HCT116 (cell line): Measurements from ENCODE around the gene SLC2A14. TPM values are rescaled to one million over a fixed set of nuclear protein-coding genes. Genes with fewer than 3 reads are reported as not detected.
"Not testable (repeated sequence)": the region's sequence is repeated elsewhere in the genome, so short reads cannot be mapped to it uniquely, and the experiment has no call there.

Experiments
- ATAC-seq: fragments of 200-7000 bp; cut with Tn5 transposase; 2 replicates; pipeline ENCODE4 v1.9.1; 2020; ENCODE audit warnings: mild to moderate bottlenecking, moderate library complexity
- BruUV-seq: library from RNA; stranded (reverse); fragments of 400-500 nt; replicated peaks from 2 replicates; lab custom pipeline; 2021; lab: Mats Ljungman, UMichigan
- CTCF ChIA-PET: fragments of 300-600 bp; sonication (Branson Sonifier 250); formaldehyde crosslinking; loops from one replicate; lab custom pipeline; 2021; ENCODE audit warnings: antibody characterized with exemption; lab: Charles Lee
- POLR2A ChIA-PET: fragments of 300-600, 350-600 bp; sonication (Branson Sonifier 250); formaldehyde crosslinking; loops from one replicate; lab custom pipeline; 2021; ENCODE audit warnings: antibody characterized with exemption; lab: Charles Lee
- RAD21 ChIA-PET, 2 experiments: fragments of 300-600 bp; sonication (Branson Sonifier 250); formaldehyde crosslinking; loops; one replicate each; lab custom pipeline; 2023; ENCODE audit warnings: low total read pairs in 2 of 2; ENCODE audit not compliant: uncharacterized antibody in 2 of 2, unreplicated experiment in 2 of 2, low non-redundant PET in 1 of 2; lab: Charles Lee
- DNase-seq: peaks from one replicate; pipeline ENCODE4 v3.0.0-alpha.2; 2010; ENCODE audit warnings: low read depth, low spot score
- H2AFZ ChIP-seq: fragments of 200-600 bp; shearing (Covaris generic), sonication (generic); 2 replicates; pipeline ENCODE4 v1.6.1; 2017; ENCODE audit warnings: low read depth, mixed run types, mixed read lengths, antibody characterized with exemption, low read length; ENCODE audit not compliant: poor library complexity, severe bottlenecking
- H3K27ac ChIP-seq: 2 replicates; pipeline ENCODE4 v1.5.1; 2012; ENCODE audit warnings: low read depth, low read length
- H3K27me3 ChIP-seq: fragments of 200-600 bp; sonication (generic); 2 replicates; pipeline ENCODE4 v1.6.1; 2016; ENCODE audit warnings: mixed run types, low read length, mixed read lengths; ENCODE audit not compliant: insufficient read depth
- H3K36me3 ChIP-seq, 2 experiments: fragments of 200-500 bp in 1 of 2; fragments of 200-600 bp in 1 of 2; sonication (Bioruptor generic) in 1 of 2; sonication (generic) in 1 of 2; 2 replicates each; pipeline versions ENCODE4 v1.5.1 to v1.6.1; 2014 to 2016; ENCODE audit warnings: low read length in 2 of 2, inconsistent platforms in 1 of 2, mixed read lengths in 1 of 2, mixed run types in 1 of 2; ENCODE audit not compliant: insufficient read depth in 2 of 2, control insufficient read depth in 1 of 2
- H3K4me1 ChIP-seq, 2 experiments: fragments of 200-600 bp in 1 of 2; sonication (generic) in 1 of 2; 2 replicates each; pipeline versions ENCODE4 v1.5.1 to v1.6.1; 2012 to 2017; ENCODE audit warnings: low read length in 2 of 2, inconsistent platforms in 1 of 2, mild to moderate bottlenecking in 1 of 2, mixed read lengths in 1 of 2, mixed run types in 1 of 2, moderate library complexity in 1 of 2; ENCODE audit not compliant: insufficient read depth in 2 of 2, control insufficient read depth in 1 of 2
- H3K4me2 ChIP-seq: fragments of 200-600 bp; sonication (generic); 2 replicates; pipeline ENCODE4 v1.6.1; 2017; ENCODE audit warnings: mixed run types, low read length, mixed read lengths
- H3K4me3 ChIP-seq, 2 experiments: fragments of 200-600 bp in 1 of 2; sonication (generic) in 1 of 2; replicated peaks in 1 of 2; 2 replicates each; pipeline ENCODE4 v1.5.1; 2011 to 2016; ENCODE audit warnings: low read length in 2 of 2, control low read depth in 1 of 2, low read depth in 1 of 2, mild to moderate bottlenecking in 1 of 2, mixed read lengths in 1 of 2, mixed run types in 1 of 2
- H3K79me2 ChIP-seq: fragments of 200-600 bp; sonication (generic); 2 replicates; pipeline ENCODE4 v1.6.1; 2017; ENCODE audit warnings: mild to moderate bottlenecking, mixed run types, low read length, moderate library complexity, mixed read lengths; ENCODE audit not compliant: insufficient read depth
- H3K9ac ChIP-seq: fragments of 200-600 bp; sonication (generic); 2 replicates; pipeline ENCODE4 v1.6.1; 2016; ENCODE audit warnings: low read length, mixed read lengths
- H3K9me2 ChIP-seq: fragments of 200-600 bp; sonication (generic), shearing (Covaris generic); 2 replicates; pipeline ENCODE4 v1.6.1; 2017; ENCODE audit warnings: mixed run types, mild to moderate bottlenecking, moderate library complexity; ENCODE audit not compliant: insufficient read depth
- H3K9me3 ChIP-seq, 2 experiments: fragments of 200-500 bp in 1 of 2; fragments of 200-600 bp in 1 of 2; sonication (Bioruptor generic) in 1 of 2; sonication (generic) in 1 of 2; 2 replicates each; pipeline ENCODE4 v1.6.1; 2014 to 2017; ENCODE audit warnings: low read length in 2 of 2, mixed read lengths in 2 of 2, inconsistent platforms in 1 of 2, low read depth in 1 of 2, mild to moderate bottlenecking in 1 of 2, mixed run types in 1 of 2, moderate library complexity in 1 of 2; ENCODE audit not compliant: control insufficient read depth in 1 of 2, insufficient read depth in 1 of 2
- H4K20me1 ChIP-seq: fragments of 200-600 bp; sonication (generic), shearing (Covaris generic); 2 replicates; pipeline ENCODE4 v1.6.1; 2017; ENCODE audit warnings: mixed run types, mild to moderate bottlenecking, moderate library complexity; ENCODE audit not compliant: insufficient read depth
- CBX3 ChIP-seq: IDR thresholded peaks from 2 replicates; pipeline ENCODE4 v1.6.1; 2012; ENCODE audit warnings: low read depth
- CEBPB ChIP-seq: IDR thresholded peaks from 2 replicates; pipeline ENCODE4 v1.6.1; 2012; ENCODE audit warnings: low read depth
- EGR1 ChIP-seq: IDR thresholded peaks from 2 replicates; pipeline ENCODE4 v1.6.1; 2012; ENCODE audit warnings: low read depth
- FOSL1 ChIP-seq: IDR thresholded peaks from 2 replicates; pipeline ENCODE4 v1.6.1; 2012; ENCODE audit warnings: low read depth
- JUND ChIP-seq: IDR thresholded peaks from 2 replicates; pipeline ENCODE4 v1.6.1; 2012
- POLR2A ChIP-seq: IDR thresholded peaks from 2 replicates; pipeline ENCODE4 v1.7.0; 2011; ENCODE audit warnings: borderline replicate concordance; ENCODE audit not compliant: insufficient read depth, insufficient read length; ENCODE audit errors: extremely low read depth
- POLR2AphosphoS5 ChIP-seq: IDR thresholded peaks from 2 replicates; pipeline ENCODE4 v1.6.1; 2011; ENCODE audit warnings: mild to moderate bottlenecking, low read depth, low read length, moderate library complexity
- RAD21 ChIP-seq: IDR thresholded peaks from 2 replicates; pipeline ENCODE4 v1.6.1; 2012; ENCODE audit warnings: low read depth, mild to moderate bottlenecking
- YY1 ChIP-seq: IDR thresholded peaks from 2 replicates; pipeline ENCODE4 v1.6.1; 2011; ENCODE audit warnings: low read length, low read depth, moderate library complexity, mild to moderate bottlenecking; ENCODE audit not compliant: insufficient replicate concordance; ENCODE audit errors: extremely low read depth
- ZFX ChIP-seq: fragments of 450-650 bp; IDR thresholded peaks from 2 replicates; pipeline ENCODE4 v1.6.1; 2017
- ZNF274 ChIP-seq: fragments of 200-500 bp; sonication (Bioruptor generic); IDR thresholded peaks from 2 replicates; pipeline ENCODE4 v1.6.1; 2014; ENCODE audit warnings: mild to moderate bottlenecking, low read depth, low read length, inconsistent platforms
- intact Hi-C: fragments of 100-400 bp; cut with micrococcal nuclease; formaldehyde crosslinking; loops from 2 replicates; pipeline ENCODE4 v1.10.0; 2022
- total RNA-seq: library from RNA; stranded (reverse); gene quantifications from one replicate; pipeline ENCODE4 v1.2.1, GENCODE V29; 2021; ENCODE audit not compliant: unreplicated experiment
- TF ChIP-seq, protein P1 (sequence below): IDR thresholded peaks from 2 replicates; pipeline ENCODE4 v1.6.1; 2011; ENCODE audit warnings: mild to moderate bottlenecking, low read length, moderate library complexity; ENCODE audit not compliant: insufficient replicate concordance; ENCODE audit errors: extremely low read depth
- TF ChIP-seq, protein P2 (sequence below): IDR thresholded peaks from 2 replicates; pipeline ENCODE4 v1.6.1; 2012
- TF ChIP-seq, protein P3 (sequence below): IDR thresholded peaks from 2 replicates; pipeline ENCODE4 v1.6.1; 2012
- TF ChIP-seq, protein P4 (sequence below), 3 experiments: fragments of 200-600 bp in 1 of 3; sonication (generic) in 1 of 3; IDR thresholded peaks in 2 of 3; conservative IDR thresholded peaks in 1 of 3; 2 replicates each; pipeline ENCODE4 v1.5.1; 2012 to 2017; ENCODE audit warnings: low read depth in 2 of 3, low read length in 2 of 3, antibody characterized with exemption in 1 of 3, borderline replicate concordance in 1 of 3, control low read depth in 1 of 3, mild to moderate bottlenecking in 1 of 3, mixed read lengths in 1 of 3, mixed run types in 1 of 3, moderate library complexity in 1 of 3; ENCODE audit not compliant: insufficient read depth in 1 of 3

SLC2A14 gene
- total RNA-seq, 1 experiment from 2014 or later = not detected

DNA sequence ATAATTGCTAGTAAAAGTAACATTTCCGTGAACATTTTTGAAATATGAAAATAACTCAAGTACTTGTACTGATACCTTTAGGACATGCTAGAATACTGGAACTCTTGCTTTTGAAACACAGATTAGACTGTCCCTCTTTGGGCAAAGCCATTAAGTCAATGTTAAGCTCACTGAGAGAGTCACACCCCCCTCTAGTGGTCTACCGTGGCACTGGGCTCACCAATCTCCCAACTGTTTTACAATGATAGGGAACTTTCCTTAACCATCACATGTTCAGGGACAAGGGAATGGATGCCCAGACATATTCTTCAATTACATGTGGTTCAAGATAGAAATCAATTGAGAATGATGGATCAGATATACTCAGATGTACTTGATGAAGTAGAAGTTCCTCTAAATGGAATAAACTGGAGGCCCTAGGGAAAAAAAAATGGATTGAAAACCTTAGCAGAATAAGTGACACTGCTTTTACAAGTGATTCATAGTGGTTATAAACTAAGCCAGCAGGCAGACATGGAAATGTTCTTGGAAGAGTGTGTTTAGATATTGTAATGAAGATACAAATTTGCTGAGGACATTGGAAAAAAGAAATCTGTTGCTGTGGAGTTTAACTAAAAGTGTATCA, 65.7 kb downstream of the SLC2A14 start:
- Histone ChIP-seq H3K9ac (no peak overlapping the region), H3K36me3 (no peaks in the 10 kb centered on the region), H4K20me1 (no peaks in the 10 kb centered on the region), H3K79me2 (no peaks in the 10 kb centered on the region), H3K9me3 (no peaks in the 10 kb centered on the region), H3K4me1 (peaks cover 9 to 11% of the 10 kb centered on the region in 2 experiments; a peak in 3 of 4 replicates), H3K9me2 (no peaks in the 10 kb centered on the region), H3K27ac (no peak overlapping the region), H2AFZ (peak overlapping the region; percentile 12), H3K27me3 (no peaks in the 10 kb centered on the region), H3K4me2 (no peak overlapping the region), H3K4me3 (no peak overlapping the region)
- RAD21 ChIA-PET = interaction anchor here (0.5 to 1.0 kb wide), 6 partner anchors 79 to 244 kb away, joined by 3 to 4 read pairs (median 3); no protein-coding TSS in a partner anchor
- DNase-seq = peak; percentile 61
- peak; percentile 95 for ATAC-seq
- CTCF ChIA-PET = interaction anchor here (0.7 to 4.5 kb wide), 9 partner anchors 9 to 164 kb away, joined by 3 to 22 read pairs (median 3); no protein-coding TSS in a partner anchor
- intact Hi-C loops = loop anchor here (1.0 to 5.0 kb wide), 3 partner anchors 90 to 590 kb away; no protein-coding TSS in a partner anchor
- BruUV-seq = no TSS peak
- POLR2A ChIA-PET = interaction anchor here (1.6 kb wide), 1 partner anchor 164 kb away, joined by 4 read pairs; no protein-coding TSS in a partner anchor
- TF ChIP-seq POLR2A = no peak
- no peak for TF ChIP-seq CEBPB
- TF ChIP-seq EGR1 = no peak
- no peak for TF ChIP-seq JUND
- TF ChIP-seq CBX3 = no peak
- TF ChIP-seq, protein P1, sequence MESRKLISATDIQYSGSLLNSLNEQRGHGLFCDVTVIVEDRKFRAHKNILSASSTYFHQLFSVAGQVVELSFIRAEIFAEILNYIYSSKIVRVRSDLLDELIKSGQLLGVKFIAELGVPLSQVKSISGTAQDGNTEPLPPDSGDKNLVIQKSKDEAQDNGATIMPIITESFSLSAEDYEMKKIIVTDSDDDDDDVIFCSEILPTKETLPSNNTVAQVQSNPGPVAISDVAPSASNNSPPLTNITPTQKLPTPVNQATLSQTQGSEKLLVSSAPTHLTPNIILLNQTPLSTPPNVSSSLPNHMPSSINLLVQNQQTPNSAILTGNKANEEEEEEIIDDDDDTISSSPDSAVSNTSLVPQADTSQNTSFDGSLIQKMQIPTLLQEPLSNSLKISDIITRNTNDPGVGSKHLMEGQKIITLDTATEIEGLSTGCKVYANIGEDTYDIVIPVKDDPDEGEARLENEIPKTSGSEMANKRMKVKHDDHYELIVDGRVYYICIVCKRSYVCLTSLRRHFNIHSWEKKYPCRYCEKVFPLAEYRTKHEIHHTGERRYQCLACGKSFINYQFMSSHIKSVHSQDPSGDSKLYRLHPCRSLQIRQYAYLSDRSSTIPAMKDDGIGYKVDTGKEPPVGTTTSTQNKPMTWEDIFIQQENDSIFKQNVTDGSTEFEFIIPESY = no peak
- TF ChIP-seq ZNF274 = no peak
- TF ChIP-seq, protein P2, sequence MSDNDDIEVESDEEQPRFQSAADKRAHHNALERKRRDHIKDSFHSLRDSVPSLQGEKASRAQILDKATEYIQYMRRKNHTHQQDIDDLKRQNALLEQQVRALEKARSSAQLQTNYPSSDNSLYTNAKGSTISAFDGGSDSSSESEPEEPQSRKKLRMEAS = no peak
- TF ChIP-seq, protein P3, sequence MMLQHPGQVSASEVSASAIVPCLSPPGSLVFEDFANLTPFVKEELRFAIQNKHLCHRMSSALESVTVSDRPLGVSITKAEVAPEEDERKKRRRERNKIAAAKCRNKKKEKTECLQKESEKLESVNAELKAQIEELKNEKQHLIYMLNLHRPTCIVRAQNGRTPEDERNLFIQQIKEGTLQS = no peak
- TF ChIP-seq ZFX = no peak
- TF ChIP-seq YY1 = peak; percentile 21
- TF ChIP-seq RAD21 = peak; percentile 84
- TF ChIP-seq FOSL1 = no peak
- TF ChIP-seq POLR2AphosphoS5 = no peak
- TF ChIP-seq, protein P4, sequence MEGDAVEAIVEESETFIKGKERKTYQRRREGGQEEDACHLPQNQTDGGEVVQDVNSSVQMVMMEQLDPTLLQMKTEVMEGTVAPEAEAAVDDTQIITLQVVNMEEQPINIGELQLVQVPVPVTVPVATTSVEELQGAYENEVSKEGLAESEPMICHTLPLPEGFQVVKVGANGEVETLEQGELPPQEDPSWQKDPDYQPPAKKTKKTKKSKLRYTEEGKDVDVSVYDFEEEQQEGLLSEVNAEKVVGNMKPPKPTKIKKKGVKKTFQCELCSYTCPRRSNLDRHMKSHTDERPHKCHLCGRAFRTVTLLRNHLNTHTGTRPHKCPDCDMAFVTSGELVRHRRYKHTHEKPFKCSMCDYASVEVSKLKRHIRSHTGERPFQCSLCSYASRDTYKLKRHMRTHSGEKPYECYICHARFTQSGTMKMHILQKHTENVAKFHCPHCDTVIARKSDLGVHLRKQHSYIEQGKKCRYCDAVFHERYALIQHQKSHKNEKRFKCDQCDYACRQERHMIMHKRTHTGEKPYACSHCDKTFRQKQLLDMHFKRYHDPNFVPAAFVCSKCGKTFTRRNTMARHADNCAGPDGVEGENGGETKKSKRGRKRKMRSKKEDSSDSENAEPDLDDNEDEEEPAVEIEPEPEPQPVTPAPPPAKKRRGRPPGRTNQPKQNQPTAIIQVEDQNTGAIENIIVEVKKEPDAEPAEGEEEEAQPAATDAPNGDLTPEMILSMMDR (IDR thresholded peaks at IDR 0.05 in 2 of 3, conservative IDR thresholded peaks at IDR 0.05 in 1 of 3; ENCODE audit: borderline replicate concordance in 1 of 3, insufficient read depth in 1 of 3, low read depth in 2 of 3, low read length in 2 of 3) = peak; percentile 86 to 95 (median 93)

DNA sequence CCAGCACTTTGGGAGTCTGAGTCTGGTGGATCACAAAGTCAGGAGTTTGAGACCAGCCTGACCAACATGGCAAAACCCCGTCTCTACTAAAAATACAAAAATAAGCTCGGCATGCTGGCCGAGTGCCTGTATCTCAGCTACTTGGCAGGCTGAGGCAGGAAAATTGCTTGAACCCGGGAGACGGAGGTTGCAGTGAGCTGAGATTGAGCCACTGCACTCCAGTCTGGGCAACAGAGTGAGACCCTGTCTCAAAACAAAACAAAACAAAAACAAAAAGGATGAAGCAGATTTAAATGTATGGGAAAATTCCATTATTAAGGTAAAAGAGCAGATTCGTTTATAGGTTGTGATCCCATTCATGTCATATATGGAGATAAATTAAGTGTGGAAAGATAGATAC, 66.4 kb downstream of the SLC2A14 start:
- not testable (repeated sequence) for H3K79me2 ChIP-seq, H3K4me3 ChIP-seq, H3K9ac ChIP-seq, H3K27ac ChIP-seq, H3K27me3 ChIP-seq, ATAC-seq, H3K36me3 ChIP-seq, H3K4me2 ChIP-seq, DNase-seq, BruUV-seq, H3K9me3 ChIP-seq, H4K20me1 ChIP-seq, H3K9me2 ChIP-seq
- intact Hi-C loops = loop anchor here (5.0 kb wide), 2 partner anchors 89 to 589 kb away; no protein-coding TSS in a partner anchor
- Histone ChIP-seq H3K4me1 (peaks cover 9 to 11% of the 10 kb centered on the region in 2 experiments; a peak in 3 of 4 replicates), H2AFZ (peak overlapping the region; percentile 12)
- CTCF ChIA-PET = interaction anchor here (0.7 to 4.5 kb wide), 9 partner anchors 8 to 164 kb away, joined by 3 to 22 read pairs (median 4); no protein-coding TSS in a partner anchor
- RAD21 ChIA-PET = interaction anchor here (0.5 to 1.0 kb wide), 4 partner anchors 79 to 244 kb away, joined by 3 to 4 read pairs (median 4); no protein-coding TSS in a partner anchor
- POLR2A ChIA-PET = interaction anchor here (1.6 kb wide), 1 partner anchor 164 kb away, joined by 4 read pairs; no protein-coding TSS in a partner anchor
